ENCODE results near the gene ASH1L. TPM values are rescaled to one million over a fixed set of nuclear protein-coding genes. Genes with fewer than 3 reads are reported as not detected.

The ASH1L gene
- total and polyA plus RNA-seq, 7 experiments from 2014 or later, result 20.1 to 109 (median 87.0) TPM

GRCh38 chr1:155479205-155479604 is 83.4 kb downstream of the ASH1L start:
- no peak overlapping the region for H3K4me3 Mint-ChIP-seq
- DNase-seq (no peak), ATAC-seq (no peak)
- Histone ChIP-seq H3K4me1 (ENCODE audit: control insufficient read depth in 2 of 2, insufficient read depth in 2 of 2, low read length in 2 of 2) (no peaks in the 10 kb centered on the region), H3K36me3 (ENCODE audit: control insufficient read depth in 2 of 3, insufficient read depth in 3 of 3, low read length in 3 of 3) (peaks cover 19 to 31% (median 21%) of the 10 kb centered on the region in 3 experiments), H3K27me3 (ENCODE audit: control insufficient read depth in 2 of 2, insufficient read depth in 2 of 2, low read length in 2 of 2) (no peaks in the 10 kb centered on the region), H3K4me3 (ENCODE audit: low read length) (no peak overlapping the region), H3K9me3 (ENCODE audit: control insufficient read depth in 2 of 3, low read length in 3 of 3) (no peaks in the 10 kb centered on the region), H3K27ac (ENCODE audit: low read depth, low read length) (no peak overlapping the region)
- no peaks in the 10 kb centered on the region for H3K27me3 Mint-ChIP-seq
- ChIA-PET CTCF (no interaction called here), POLR2A (no interaction called here)
- H3K9me3 Mint-ChIP-seq, result peaks cover 0 to 4% (median 0%) of the 10 kb centered on the region in 11 donors
- H3K27ac Mint-ChIP-seq, result peak overlapping the region in 4 of 9 donors; percentile 37 to 60 (median 50)
- H3K36me3 Mint-ChIP-seq, result peaks cover 28 to 60% (median 54%) of the 10 kb centered on the region in 5 donors
- peaks cover 15 to 50% (median 38%) of the 10 kb centered on the region in 7 donors for H3K4me1 Mint-ChIP-seq
- intact Hi-C loops (cut with micrococcal nuclease), result no loop called here

GRCh38 chr1:155478270-155478852 is 84.2 kb downstream of the ASH1L start:
- H3K4me1 Mint-ChIP-seq, result peaks cover 15 to 43% (median 36%) of the 10 kb centered on the region in 7 donors
- CTCF ChIA-PET, result interaction anchor here (0.6 kb wide), 1 partner anchor 11 kb away, joined by 4 read pairs; no protein-coding TSS in a partner anchor
- Histone ChIP-seq H3K36me3 (ENCODE audit: control insufficient read depth in 2 of 3, insufficient read depth in 3 of 3, low read length in 3 of 3) (peaks cover 19 to 34% (median 21%) of the 10 kb centered on the region in 3 experiments), H3K27me3 (ENCODE audit: control insufficient read depth in 2 of 2, insufficient read depth in 2 of 2, low read length in 2 of 2) (no peaks in the 10 kb centered on the region), H3K9me3 (ENCODE audit: control insufficient read depth in 2 of 3, low read length in 3 of 3) (no peaks in the 10 kb centered on the region), H3K4me1 (ENCODE audit: control insufficient read depth in 2 of 2, insufficient read depth in 2 of 2, low read length in 2 of 2) (no peaks in the 10 kb centered on the region), H3K4me3 (ENCODE audit: low read length) (no peak overlapping the region), H3K27ac (ENCODE audit: low read depth, low read length) (no peak overlapping the region)
- H3K36me3 Mint-ChIP-seq, result peaks cover 28 to 64% (median 56%) of the 10 kb centered on the region in 5 donors
- POLR2A ChIA-PET, result no interaction called here
- DNase-seq (no peak), ATAC-seq (no peak)
- H3K4me3 Mint-ChIP-seq, result no peak overlapping the region
- peaks cover 0 to 4% (median 0%) of the 10 kb centered on the region in 11 donors for H3K9me3 Mint-ChIP-seq
- H3K27ac Mint-ChIP-seq, result peak overlapping the region in 2 of 9 donors; percentile 44 to 78
- intact Hi-C loops (cut with micrococcal nuclease), result no loop called here
- no peaks in the 10 kb centered on the region for H3K27me3 Mint-ChIP-seq

- H3K27me3 ChIP-seq (ENCODE audit: control insufficient read depth in 2 of 2, insufficient read depth in 2 of 2, low read length in 2 of 2), result no peaks in the 10 kb centered on the region
- ATAC-seq (no peak), DNase-seq (no peak)
- Mint-ChIP-seq H3K9me3 (peaks cover 3 to 23% (median 11%) of the 10 kb centered on the region in 11 donors), H3K4me3 (no peak overlapping the region), H3K27ac (peak overlapping the region in 2 of 9 donors; percentile 9 to 66), H3K4me1 (peaks cover 18 to 53% (median 36%) of the 10 kb centered on the region in 7 donors), H3K36me3 (peaks cover 19 to 61% (median 56%) of the 10 kb centered on the region in 5 donors), H3K27me3 (no peaks in the 10 kb centered on the region)
- intact Hi-C loops (cut with micrococcal nuclease), result no loop called here
- peaks cover 0 to 30% (median 6%) of the 10 kb centered on the region in 3 experiments for H3K36me3 ChIP-seq (ENCODE audit: control insufficient read depth in 2 of 3, insufficient read depth in 3 of 3, low read length in 3 of 3)
- H3K27ac ChIP-seq (ENCODE audit: low read depth, low read length), result no peak overlapping the region
- ChIA-PET CTCF (no interaction called here), POLR2A (no interaction called here)
- H3K4me3 ChIP-seq (ENCODE audit: low read length), result no peak overlapping the region
- no peaks in the 10 kb centered on the region for H3K4me1 ChIP-seq (ENCODE audit: control insufficient read depth in 2 of 2, insufficient read depth in 2 of 2, low read length in 2 of 2)
- peaks cover 0 to 15% (median 0%) of the 10 kb centered on the region in 3 experiments for H3K9me3 ChIP-seq (ENCODE audit: control insufficient read depth in 2 of 3, low read length in 3 of 3)
Measured at GRCh38 chr1:155474146-155474545, 88.5 kb downstream of the ASH1L start.

- Mint-ChIP-seq H3K36me3 (peaks cover 14 to 59% (median 49%) of the 10 kb centered on the region in 5 donors), H3K4me1 (peaks cover 19 to 53% (median 36%) of the 10 kb centered on the region in 7 donors), H3K4me3 (no peak overlapping the region), H3K27me3 (no peaks in the 10 kb centered on the region), H3K9me3 (peaks cover 3 to 23% (median 11%) of the 10 kb centered on the region in 11 donors), H3K27ac (no peak overlapping the region)
- intact Hi-C loops (cut with micrococcal nuclease), result no loop called here
- H3K9me3 ChIP-seq (ENCODE audit: control insufficient read depth in 2 of 3, low read length in 3 of 3), result peaks cover 0 to 15% (median 0%) of the 10 kb centered on the region in 3 experiments
- H3K4me1 ChIP-seq (ENCODE audit: control insufficient read depth in 2 of 2, insufficient read depth in 2 of 2, low read length in 2 of 2), result no peaks in the 10 kb centered on the region
- ATAC-seq (no peak), DNase-seq (no peak)
- CTCF ChIA-PET, result no interaction called here
- no peaks in the 10 kb centered on the region for H3K27me3 ChIP-seq (ENCODE audit: control insufficient read depth in 2 of 2, insufficient read depth in 2 of 2, low read length in 2 of 2)
- peaks cover 0 to 28% (median 6%) of the 10 kb centered on the region in 3 experiments for H3K36me3 ChIP-seq (ENCODE audit: control insufficient read depth in 2 of 3, insufficient read depth in 3 of 3, low read length in 3 of 3)
- H3K27ac ChIP-seq (ENCODE audit: low read depth, low read length), result no peak overlapping the region
- POLR2A ChIA-PET, result interaction anchor here (0.8 kb wide), 1 partner anchor 321 kb away, joined by 3 read pairs; no protein-coding TSS in a partner anchor
- H3K4me3 ChIP-seq (ENCODE audit: low read length), result no peak overlapping the region
Measured at GRCh38 chr1:155473151-155473821, 89.3 kb downstream of the ASH1L start.

GRCh38 chr1:155472491-155473083 is 90.0 kb downstream of the ASH1L start:
- no peak overlapping the region for H3K4me3 Mint-ChIP-seq
- H3K36me3 Mint-ChIP-seq, result peaks cover 13 to 55% (median 47%) of the 10 kb centered on the region in 5 donors
- Histone ChIP-seq H3K4me1 (ENCODE audit: control insufficient read depth in 2 of 2, insufficient read depth in 2 of 2, low read length in 2 of 2) (peaks cover under 1 to 3% of the 10 kb centered on the region in 2 donors), H3K9me3 (ENCODE audit: control insufficient read depth in 2 of 3, low read length in 3 of 3) (peaks cover 0 to 15% (median 0%) of the 10 kb centered on the region in 3 experiments), H3K27ac (ENCODE audit: low read depth, low read length) (no peak overlapping the region), H3K27me3 (ENCODE audit: control insufficient read depth in 2 of 2, insufficient read depth in 2 of 2, low read length in 2 of 2) (no peaks in the 10 kb centered on the region), H3K36me3 (ENCODE audit: control insufficient read depth in 2 of 3, insufficient read depth in 3 of 3, low read length in 3 of 3) (peaks cover 0 to 25% (median 6%) of the 10 kb centered on the region in 3 experiments), H3K4me3 (ENCODE audit: low read length) (no peak overlapping the region)
- peak overlapping the region in 2 of 9 donors; percentile 2 to 64 for H3K27ac Mint-ChIP-seq
- intact Hi-C loops (cut with micrococcal nuclease), result no loop called here
- DNase-seq (no peak), ATAC-seq (no peak)
- peaks cover 3 to 23% (median 11%) of the 10 kb centered on the region in 11 donors for H3K9me3 Mint-ChIP-seq
- peaks cover 19 to 55% (median 40%) of the 10 kb centered on the region in 7 donors for H3K4me1 Mint-ChIP-seq
- no peaks in the 10 kb centered on the region for H3K27me3 Mint-ChIP-seq
- ChIA-PET CTCF (no interaction called here), POLR2A (interaction anchor here (0.8 kb wide), 1 partner anchor 322 kb away, joined by 3 read pairs; no protein-coding TSS in a partner anchor)

- intact Hi-C loops (cut with micrococcal nuclease), result no loop called here
- H3K36me3 ChIP-seq (ENCODE audit: control insufficient read depth in 2 of 3, insufficient read depth in 3 of 3, low read length in 3 of 3), result peaks cover 0 to 25% (median 6%) of the 10 kb centered on the region in 3 experiments
- Mint-ChIP-seq H3K27me3 (no peaks in the 10 kb centered on the region), H3K4me3 (peak overlapping the region in 1 of 10 donors; percentile 32), H3K36me3 (peaks cover 13 to 55% (median 47%) of the 10 kb centered on the region in 5 donors), H3K9me3 (peaks cover 3 to 23% (median 11%) of the 10 kb centered on the region in 11 donors), H3K27ac (peak overlapping the region in 1 of 9 donors; percentile 64), H3K4me1 (peaks cover 22 to 62% (median 47%) of the 10 kb centered on the region in 7 donors)
- no peaks in the 10 kb centered on the region for H3K27me3 ChIP-seq (ENCODE audit: control insufficient read depth in 2 of 2, insufficient read depth in 2 of 2, low read length in 2 of 2)
- ATAC-seq (no peak), DNase-seq (no peak)
- H3K4me3 ChIP-seq (ENCODE audit: low read length), result no peak overlapping the region
- H3K9me3 ChIP-seq (ENCODE audit: control insufficient read depth in 2 of 3, low read length in 3 of 3), result peaks cover 0 to 15% (median 0%) of the 10 kb centered on the region in 3 experiments
- H3K27ac ChIP-seq (ENCODE audit: low read depth, low read length), result no peak overlapping the region
- ChIA-PET CTCF (no interaction called here), POLR2A (no interaction called here)
- peaks cover 7 to 9% of the 10 kb centered on the region in 2 donors for H3K4me1 ChIP-seq (ENCODE audit: control insufficient read depth in 2 of 2, insufficient read depth in 2 of 2, low read length in 2 of 2)
Measured at GRCh38 chr1:155471891-155472290, 90.7 kb downstream of the ASH1L start.
